ENCODE data around the gene ABAT. TPM values are rescaled to one million over a fixed set of nuclear protein-coding genes. Genes with fewer than 3 reads are reported as not detected.

Gene ABAT
- total RNA-seq, 4 donors from 2014 or later: 0.55 to 1.9 (median 0.92) TPM

GRCh38 chr16:8686031-8686621 lies 11.7 kb downstream of the ABAT start:
- DNase-seq: no peak
- no peak overlapping the region for H3K4me3 ChIP-seq
- TF ChIP-seq POLR2A (IDR thresholded peaks at IDR 0.05) (no peak), CTCF (IDR thresholded peaks at IDR 0.05 in 4 of 5, conservative IDR thresholded peaks at IDR 0.05 in 1 of 5) (no peak)
- ATAC-seq: no peak
- H3K27ac ChIP-seq: no peak overlapping the region
- intact Hi-C loops (cut with DNase I; ENCODE audit: low total_unique reads) (no loop called here), in situ Hi-C loops (cut with MboI; ENCODE audit: low sequenced_read_pairs in 4 of 4) (no loop called here)
- H3K4me1 ChIP-seq: peaks cover 0 to 7% of the 10 kb centered on the region in 2 donors
- H3K27me3 ChIP-seq: no peaks in the 10 kb centered on the region
- no peaks in the 10 kb centered on the region for H3K36me3 ChIP-seq
- H3K9me3 ChIP-seq: peaks cover 0 to 8% (median 7%) of the 10 kb centered on the region in 3 donors

DNA sequence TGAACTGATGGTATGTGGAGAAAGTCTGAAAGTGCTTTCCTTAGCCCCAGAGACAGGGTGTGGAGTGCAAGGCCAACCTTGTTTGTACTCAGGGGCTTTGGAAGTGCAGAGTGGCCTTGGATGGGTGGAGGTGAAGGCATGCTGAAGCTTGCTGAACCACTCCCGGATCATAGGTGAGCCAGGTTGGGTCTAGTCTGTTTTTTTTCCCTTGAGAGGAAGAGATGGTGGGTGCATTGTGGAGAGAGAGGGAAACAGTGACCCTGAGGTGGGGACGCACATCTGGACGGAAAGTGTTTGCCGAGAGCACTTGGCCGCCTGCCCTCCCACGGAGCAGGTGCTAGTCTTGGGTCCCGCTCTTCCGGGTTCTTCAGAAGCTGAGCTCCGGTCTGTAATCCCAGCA lies 12.5 kb downstream of the ABAT start:
- ATAC-seq (no peak), DNase-seq (no peak)
- TF ChIP-seq POLR2A (IDR thresholded peaks at IDR 0.05) (no peak), CTCF (IDR thresholded peaks at IDR 0.05 in 4 of 5, conservative IDR thresholded peaks at IDR 0.05 in 1 of 5) (no peak)
- H3K4me3 ChIP-seq: no peak overlapping the region
- intact Hi-C loops (cut with DNase I; ENCODE audit: low total_unique reads) (no loop called here), in situ Hi-C loops (cut with MboI; ENCODE audit: low sequenced_read_pairs in 4 of 4) (no loop called here)
- no peaks in the 10 kb centered on the region for H3K36me3 ChIP-seq
- no peak overlapping the region for H3K27ac ChIP-seq
- H3K27me3 ChIP-seq: no peaks in the 10 kb centered on the region
- peaks cover 0 to 7% of the 10 kb centered on the region in 2 donors for H3K4me1 ChIP-seq
- peaks cover 0 to 8% (median 7%) of the 10 kb centered on the region in 3 donors for H3K9me3 ChIP-seq

DNA sequence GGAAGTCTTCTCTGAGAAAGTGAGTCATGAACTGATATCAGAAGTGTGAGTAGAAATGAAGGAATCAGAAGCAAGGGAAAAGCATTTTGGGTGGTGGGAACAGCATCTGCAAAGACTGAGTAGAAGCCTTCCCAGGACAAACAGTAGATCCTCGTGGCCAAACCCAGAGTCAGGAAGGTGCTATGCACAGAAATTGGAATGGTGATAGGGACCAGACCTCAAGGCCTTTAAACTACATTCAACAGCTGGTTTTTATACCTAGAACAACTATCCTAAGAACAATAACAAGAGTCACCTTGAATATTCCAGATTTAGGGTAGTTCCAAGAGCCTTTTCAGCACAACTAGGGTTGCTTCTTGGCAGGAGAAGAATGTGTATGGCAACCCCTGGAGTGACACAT lies 15.3 kb downstream of the ABAT start:
- no peaks in the 10 kb centered on the region for H3K36me3 ChIP-seq
- TF ChIP-seq CTCF (IDR thresholded peaks at IDR 0.05 in 4 of 5, conservative IDR thresholded peaks at IDR 0.05 in 1 of 5) (no peak), POLR2A (IDR thresholded peaks at IDR 0.05) (no peak)
- intact Hi-C loops (cut with DNase I; ENCODE audit: low total_unique reads): no loop called here
- H3K4me3 ChIP-seq: no peak overlapping the region
- no peaks in the 10 kb centered on the region for H3K27me3 ChIP-seq
- no peak for ATAC-seq
- in situ Hi-C loops (cut with MboI; ENCODE audit: low sequenced_read_pairs in 4 of 4): no loop called here
- H3K4me1 ChIP-seq: peaks cover 0 to 7% of the 10 kb centered on the region in 2 donors
- H3K27ac ChIP-seq: no peak overlapping the region
- DNase-seq: no peak
- peaks cover 0 to 8% (median 7%) of the 10 kb centered on the region in 3 donors for H3K9me3 ChIP-seq

DNA sequence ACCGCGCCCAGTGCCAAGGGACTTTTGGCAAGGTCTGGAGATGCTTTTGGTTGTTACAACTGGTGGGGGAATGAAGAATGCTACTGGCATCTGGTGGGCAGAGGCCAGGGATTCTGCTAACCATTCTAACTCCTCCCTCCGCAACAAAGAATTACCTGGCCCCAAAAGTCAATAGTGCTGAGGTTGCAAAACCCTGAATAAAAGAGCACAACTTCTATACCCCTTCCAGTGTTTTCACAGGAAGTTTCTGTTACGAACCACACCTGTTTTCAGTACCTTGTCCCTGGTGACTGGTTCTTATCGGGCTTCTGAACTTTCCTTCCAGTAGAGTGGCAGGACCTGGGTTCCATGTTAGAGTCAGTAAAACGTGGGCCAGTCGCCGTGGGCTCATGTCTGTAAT lies 17.3 kb downstream of the ABAT start:
- Histone ChIP-seq H3K27ac (no peak overlapping the region), H3K4me3 (no peak overlapping the region), H3K36me3 (no peaks in the 10 kb centered on the region), H3K4me1 (no peaks in the 10 kb centered on the region), H3K27me3 (no peaks in the 10 kb centered on the region), H3K9me3 (peaks cover 0 to 8% (median 7%) of the 10 kb centered on the region in 3 donors)
- no peak for DNase-seq
- in situ Hi-C loops (cut with MboI; ENCODE audit: low sequenced_read_pairs in 4 of 4): no loop called here
- TF ChIP-seq CTCF (IDR thresholded peaks at IDR 0.05 in 4 of 5, conservative IDR thresholded peaks at IDR 0.05 in 1 of 5): no peak
- no peak for TF ChIP-seq POLR2A (IDR thresholded peaks at IDR 0.05)
- ATAC-seq: no peak
- intact Hi-C loops (cut with DNase I; ENCODE audit: low total_unique reads): no loop called here

All from gastrocnemius medialis (tissue), 4 donors.